Measurements from ENCODE around the gene MEGF6.

DNA sequence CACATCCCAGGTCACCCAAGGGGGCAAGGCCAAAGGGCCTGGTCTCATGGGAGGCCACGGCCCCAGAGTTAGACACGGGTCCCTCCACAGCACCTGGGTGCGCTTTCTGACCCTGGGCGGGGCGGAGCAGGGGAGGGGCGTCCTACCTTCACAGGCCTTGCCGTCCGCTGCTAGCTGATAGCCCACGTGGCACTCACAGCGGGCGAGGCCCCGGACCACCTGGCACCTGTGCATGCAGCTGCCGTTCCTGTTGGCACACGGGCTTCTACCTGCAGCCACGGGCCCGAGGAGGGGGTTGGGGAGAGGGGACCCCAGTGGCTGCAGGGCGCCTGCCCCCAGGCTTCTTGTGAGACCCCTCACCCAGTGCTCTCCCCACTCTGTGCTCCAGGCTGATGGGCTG lies 96.9 kb downstream of the MEGF6 start:
- TF ChIP-seq POLR2A (IDR thresholded peaks at IDR 0.05) (no peak), POLR2AphosphoS5 (IDR thresholded peaks at IDR 0.05) (no peak)
- TF ChIP-seq, protein P1, sequence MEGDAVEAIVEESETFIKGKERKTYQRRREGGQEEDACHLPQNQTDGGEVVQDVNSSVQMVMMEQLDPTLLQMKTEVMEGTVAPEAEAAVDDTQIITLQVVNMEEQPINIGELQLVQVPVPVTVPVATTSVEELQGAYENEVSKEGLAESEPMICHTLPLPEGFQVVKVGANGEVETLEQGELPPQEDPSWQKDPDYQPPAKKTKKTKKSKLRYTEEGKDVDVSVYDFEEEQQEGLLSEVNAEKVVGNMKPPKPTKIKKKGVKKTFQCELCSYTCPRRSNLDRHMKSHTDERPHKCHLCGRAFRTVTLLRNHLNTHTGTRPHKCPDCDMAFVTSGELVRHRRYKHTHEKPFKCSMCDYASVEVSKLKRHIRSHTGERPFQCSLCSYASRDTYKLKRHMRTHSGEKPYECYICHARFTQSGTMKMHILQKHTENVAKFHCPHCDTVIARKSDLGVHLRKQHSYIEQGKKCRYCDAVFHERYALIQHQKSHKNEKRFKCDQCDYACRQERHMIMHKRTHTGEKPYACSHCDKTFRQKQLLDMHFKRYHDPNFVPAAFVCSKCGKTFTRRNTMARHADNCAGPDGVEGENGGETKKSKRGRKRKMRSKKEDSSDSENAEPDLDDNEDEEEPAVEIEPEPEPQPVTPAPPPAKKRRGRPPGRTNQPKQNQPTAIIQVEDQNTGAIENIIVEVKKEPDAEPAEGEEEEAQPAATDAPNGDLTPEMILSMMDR (IDR thresholded peaks at IDR 0.05) = no peak
